Left ventricle myocardium inferior (tissue), 1 donor: ENCODE results near the gene RAD18. TPM values are rescaled to one million over a fixed set of nuclear protein-coding genes. Genes with fewer than 3 reads are reported as not detected.

Experiments
- DNase-seq: peaks from one replicate; pipeline ENCODE4 v3.0.0-alpha.2; 2020
- H3K27ac ChIP-seq: fragments of 200-600 bp; replicated peaks from 2 replicates; pipeline ENCODE4 v1.8.0; 2021
- H3K27me3 ChIP-seq: fragments of 200-600 bp; 2 replicates; pipeline ENCODE4 v1.8.0; 2021; ENCODE audit warnings: low read depth
- H3K36me3 ChIP-seq: fragments of 200-600 bp; 2 replicates; pipeline ENCODE4 v1.8.0; 2021
- H3K4me1 ChIP-seq: fragments of 200-600 bp; 2 replicates; pipeline ENCODE4 v1.8.0; 2021
- H3K4me3 ChIP-seq: fragments of 200-600 bp; 2 replicates; pipeline ENCODE4 v1.8.0; 2021; ENCODE audit warnings: mild to moderate bottlenecking, moderate library complexity
- H3K9me3 ChIP-seq: fragments of 200-600 bp; replicated peaks from 2 replicates; pipeline ENCODE4 v1.8.0; 2021
- intact Hi-C: fragments of 100-400 bp; cut with micrococcal nuclease; formaldehyde crosslinking; loops from one replicate; pipeline ENCODE4 v1.11.0; 2022
- total RNA-seq: library from RNA; stranded (reverse); fragmentation: NEBNext Ultra II Directional; extraction: Animal tissue kit (Norgen Biotek cat#: 25700); gene quantifications from one replicate; pipeline ENCODE4 v1.2.1, GENCODE V29; 2021
- TF ChIP-seq, protein P1 (sequence below): fragments of 200-600 bp; IDR thresholded peaks from 2 replicates; pipeline ENCODE4 v1.8.0; 2021; ENCODE audit warnings: antibody characterized with exemption, mild to moderate bottlenecking, borderline replicate concordance
- donor health status: DM: no; HTN: yes; CAD: no; lungs with severe emphysema.

RAD18 gene
- total RNA-seq, 1 donor from 2014 or later: 6.8 TPM

DNA sequence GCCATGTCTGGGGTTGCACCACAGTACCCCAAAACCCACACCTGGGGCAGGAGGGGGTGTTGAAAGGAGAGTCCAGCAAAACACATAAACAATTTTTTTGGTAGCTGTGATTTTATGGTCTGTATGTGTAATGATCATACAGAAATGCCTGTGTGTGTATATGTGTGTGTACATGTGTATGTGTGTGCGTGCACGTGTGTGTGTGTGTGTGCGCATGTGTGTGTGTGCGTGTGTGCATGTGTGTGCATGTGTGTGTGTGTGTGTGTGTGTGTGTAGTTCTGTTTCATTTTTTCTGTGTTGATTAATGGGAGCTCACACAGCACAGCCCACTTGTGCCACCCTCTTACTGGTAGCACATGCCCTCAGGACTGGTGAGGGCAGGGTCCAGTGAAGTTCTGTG, 97.6 kb downstream of the RAD18 start:
- intact Hi-C loops: no loop called here
- H3K27me3 ChIP-seq: no peaks in the 10 kb centered on the region
- TF ChIP-seq, protein P1, sequence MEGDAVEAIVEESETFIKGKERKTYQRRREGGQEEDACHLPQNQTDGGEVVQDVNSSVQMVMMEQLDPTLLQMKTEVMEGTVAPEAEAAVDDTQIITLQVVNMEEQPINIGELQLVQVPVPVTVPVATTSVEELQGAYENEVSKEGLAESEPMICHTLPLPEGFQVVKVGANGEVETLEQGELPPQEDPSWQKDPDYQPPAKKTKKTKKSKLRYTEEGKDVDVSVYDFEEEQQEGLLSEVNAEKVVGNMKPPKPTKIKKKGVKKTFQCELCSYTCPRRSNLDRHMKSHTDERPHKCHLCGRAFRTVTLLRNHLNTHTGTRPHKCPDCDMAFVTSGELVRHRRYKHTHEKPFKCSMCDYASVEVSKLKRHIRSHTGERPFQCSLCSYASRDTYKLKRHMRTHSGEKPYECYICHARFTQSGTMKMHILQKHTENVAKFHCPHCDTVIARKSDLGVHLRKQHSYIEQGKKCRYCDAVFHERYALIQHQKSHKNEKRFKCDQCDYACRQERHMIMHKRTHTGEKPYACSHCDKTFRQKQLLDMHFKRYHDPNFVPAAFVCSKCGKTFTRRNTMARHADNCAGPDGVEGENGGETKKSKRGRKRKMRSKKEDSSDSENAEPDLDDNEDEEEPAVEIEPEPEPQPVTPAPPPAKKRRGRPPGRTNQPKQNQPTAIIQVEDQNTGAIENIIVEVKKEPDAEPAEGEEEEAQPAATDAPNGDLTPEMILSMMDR: no peak
- H3K9me3 ChIP-seq: no peaks in the 10 kb centered on the region
- no peak overlapping the region for H3K4me3 ChIP-seq
- DNase-seq: no peak
- no peaks in the 10 kb centered on the region for H3K4me1 ChIP-seq
- H3K27ac ChIP-seq: no peak overlapping the region
- no peaks in the 10 kb centered on the region for H3K36me3 ChIP-seq

- intact Hi-C loops: no loop called here
- H3K36me3 ChIP-seq: no peaks in the 10 kb centered on the region
- no peak for DNase-seq
- no peaks in the 10 kb centered on the region for H3K4me1 ChIP-seq
- H3K27me3 ChIP-seq: no peaks in the 10 kb centered on the region
- no peak overlapping the region for H3K4me3 ChIP-seq
- H3K9me3 ChIP-seq: no peaks in the 10 kb centered on the region
- TF ChIP-seq, protein P1: no peak
- H3K27ac ChIP-seq: no peak overlapping the region
Measured at GRCh38 chr3:8864402-8865350, 98.6 kb downstream of the RAD18 start.

DNA sequence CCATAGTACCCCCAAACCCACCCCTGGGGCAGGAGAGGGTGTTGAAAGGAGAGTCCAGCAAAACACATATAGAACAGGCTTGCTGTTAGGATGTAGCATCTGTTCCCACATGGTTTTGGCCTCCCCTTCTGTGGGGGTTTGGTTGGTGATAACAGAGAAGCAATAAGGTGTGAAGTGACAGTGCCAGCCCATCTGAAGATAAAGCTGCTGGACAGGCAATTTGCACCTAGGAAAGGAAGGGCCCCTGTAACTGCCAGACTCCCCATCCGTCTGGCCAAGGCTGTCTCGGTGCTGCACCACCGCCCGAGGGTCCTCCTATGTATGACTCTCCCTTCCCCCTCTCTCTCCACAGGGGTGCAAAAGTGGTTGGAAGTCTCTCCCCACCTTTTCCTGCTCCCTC, 99.4 kb downstream of the RAD18 start:
- Histone ChIP-seq H3K4me1 (no peaks in the 10 kb centered on the region), H3K36me3 (no peaks in the 10 kb centered on the region), H3K9me3 (no peaks in the 10 kb centered on the region), H3K27me3 (no peaks in the 10 kb centered on the region), H3K4me3 (no peak overlapping the region), H3K27ac (no peak overlapping the region)
- intact Hi-C loops: no loop called here
- DNase-seq: no peak
- TF ChIP-seq, protein P1: no peak

GRCh38 chr3:8857720-8858367, 105.4 kb downstream of the RAD18 start:
- intact Hi-C loops: no loop called here
- Histone ChIP-seq H3K27ac (no peak overlapping the region), H3K9me3 (no peaks in the 10 kb centered on the region), H3K4me3 (no peak overlapping the region), H3K27me3 (no peaks in the 10 kb centered on the region), H3K4me1 (no peaks in the 10 kb centered on the region), H3K36me3 (no peaks in the 10 kb centered on the region)
- TF ChIP-seq, protein P1: no peak
- no peak for DNase-seq

DNA sequence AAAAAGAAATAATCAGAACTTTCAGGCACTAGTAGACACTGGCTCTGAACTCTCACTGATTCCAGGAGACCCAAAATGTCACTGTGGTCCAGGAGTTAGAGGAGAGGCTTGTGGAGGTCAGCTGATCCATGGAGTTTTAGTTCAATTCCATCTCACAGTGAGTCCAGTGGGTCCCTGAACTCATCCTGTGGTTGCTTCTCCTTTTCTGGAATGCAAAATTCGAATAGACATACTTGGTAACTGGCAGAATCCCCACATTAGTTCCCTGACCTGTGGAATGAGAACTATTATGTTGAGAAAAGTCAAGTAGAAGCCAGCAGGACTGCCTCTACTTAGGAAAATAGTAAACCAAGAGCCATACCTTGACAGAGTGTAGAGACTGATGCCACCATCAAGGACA, 106.6 kb downstream of the RAD18 start:
- intact Hi-C loops: no loop called here
- no peaks in the 10 kb centered on the region for H3K36me3 ChIP-seq
- no peaks in the 10 kb centered on the region for H3K9me3 ChIP-seq
- no peak overlapping the region for H3K27ac ChIP-seq
- H3K4me3 ChIP-seq: no peak overlapping the region
- TF ChIP-seq, protein P1: no peak
- no peak for DNase-seq
- H3K27me3 ChIP-seq: no peaks in the 10 kb centered on the region
- peaks cover 11% of the 10 kb centered on the region for H3K4me1 ChIP-seq
